ENCODE measurements around the gene IPO9.
A peak's percentile ranks its signal among the peaks of the same experiment; 100 is the strongest.
"Not testable (repeated sequence)": the region's sequence is repeated elsewhere in the genome, so short reads cannot be mapped to it uniquely, and the experiment has no call there.

The IPO9 gene

GRCh38 chr1:201889090-201889968 is 60.4 kb downstream of the IPO9 start:
- no peak for DNase-seq (ENCODE audit: low read depth)

- DNase-seq (ENCODE audit: low read depth): no peak
Measured at GRCh38 chr1:201890223-201890622, 61.3 kb downstream of the IPO9 start.

- no peak for DNase-seq (ENCODE audit: low read depth)
Measured at GRCh38 chr1:201890806-201891450, 62.0 kb downstream of the IPO9 start.

- no peak for DNase-seq (ENCODE audit: low read depth)
Measured at GRCh38 chr1:201891451-201892045, 62.6 kb downstream of the IPO9 start.

GRCh38 chr1:201892211-201892610 is 63.3 kb downstream of the IPO9 start:
- no peak for DNase-seq (ENCODE audit: low read depth)

GRCh38 chr1:201893431-201893830 is 64.5 kb downstream of the IPO9 start:
- no peak for DNase-seq (ENCODE audit: low read depth)

GRCh38 chr1:201894343-201895119 is 65.6 kb downstream of the IPO9 start:
- DNase-seq (ENCODE audit: low read depth): no peak

GRCh38 chr1:201895120-201895665 is 66.2 kb downstream of the IPO9 start:
- DNase-seq (ENCODE audit: low read depth): no peak

- DNase-seq (ENCODE audit: low read depth): peak; percentile 57
Measured at GRCh38 chr1:201895913-201896807, 67.2 kb downstream of the IPO9 start.

GRCh38 chr1:201896951-201897391 is 68.0 kb downstream of the IPO9 start:
- DNase-seq (ENCODE audit: low read depth): no peak

GRCh38 chr1:201898240-201898894 is 69.4 kb downstream of the IPO9 start:
- DNase-seq (ENCODE audit: low read depth): no peak

- no peak for DNase-seq (ENCODE audit: low read depth)
Measured at GRCh38 chr1:201898992-201899391, 70.0 kb downstream of the IPO9 start.

- no peak for DNase-seq (ENCODE audit: low read depth)
Measured at GRCh38 chr1:201899683-201900429, 70.9 kb downstream of the IPO9 start.

- no peak for DNase-seq (ENCODE audit: low read depth)
Measured at GRCh38 chr1:201900476-201900875, 71.5 kb downstream of the IPO9 start.

- not testable (repeated sequence) for DNase-seq (ENCODE audit: low read depth)
Measured at GRCh38 chr1:201901036-201901435, 72.1 kb downstream of the IPO9 start.

- no peak for DNase-seq (ENCODE audit: low read depth)
Measured at GRCh38 chr1:201902198-201902597, 73.2 kb downstream of the IPO9 start.

GRCh38 chr1:201903135-201903534 is 74.2 kb downstream of the IPO9 start:
- no peak for DNase-seq (ENCODE audit: low read depth)

- no peak for DNase-seq (ENCODE audit: low read depth)
Measured at GRCh38 chr1:201904579-201904978, 75.6 kb downstream of the IPO9 start.

- DNase-seq (ENCODE audit: low read depth): no peak
Measured at GRCh38 chr1:201905234-201905890, 76.4 kb downstream of the IPO9 start.

Measured in stimulated activated CD8-positive, alpha-beta memory T cell treated with anti-CD3 and anti-CD28 coated beads, Interleukin-12 subunit alpha, Interleukin-12 subunit beta, amount 100 ng/mL, for 4 hours (primary cell).